Activated CD4-positive, alpha-beta T cell treated with anti-CD3 and anti-CD28 coated beads for 36 hours (primary cell): ENCODE data around the gene FAM219A. TPM values are rescaled to one million over a fixed set of nuclear protein-coding genes. Genes with fewer than 3 reads are reported as not detected.
"Not testable (repeated sequence)": the region's sequence is repeated elsewhere in the genome, so short reads cannot be mapped to it uniquely, and the experiment has no call there.

Experiments
- ATAC-seq: fragments of 200-7000 bp; cut with Tn5 transposase; one replicate; pipeline ENCODE4 v1.10.0; 2021; ENCODE audit warnings: mild to moderate bottlenecking, moderate library complexity
- CTCF ChIA-PET: fragments of 350-600 bp; sonication (Branson Sonifier 250); formaldehyde crosslinking; loops from one replicate; lab custom pipeline; 2021; ENCODE audit warnings: antibody characterized with exemption; lab: Charles Lee
- POLR2A ChIA-PET: fragments of 350-600 bp; sonication (Branson Sonifier 250); formaldehyde crosslinking; loops from one replicate; lab custom pipeline; 2021; ENCODE audit warnings: antibody characterized with exemption, inconsistent platforms; lab: Charles Lee
- DNase-seq: peaks from one replicate; pipeline ENCODE4 v3.0.0-alpha.2; 2020
- H3K27ac Mint-ChIP-seq: one replicate; pipeline ENCODE4 v1.8.0; 2021; ENCODE audit warnings: mixed read lengths
- H3K27me3 Mint-ChIP-seq: one replicate; pipeline ENCODE4 v1.8.0; 2021; ENCODE audit warnings: mixed read lengths
- H3K36me3 Mint-ChIP-seq: one replicate; pipeline ENCODE4 v1.8.0; 2021; ENCODE audit warnings: low read depth, mixed read lengths
- H3K4me1 Mint-ChIP-seq: one replicate; pipeline ENCODE4 v1.8.0; 2021; ENCODE audit warnings: mixed read lengths
- H3K4me3 Mint-ChIP-seq: one replicate; pipeline ENCODE4 v1.8.0; 2021; ENCODE audit warnings: mild to moderate bottlenecking, moderate library complexity, mixed read lengths
- H3K9me3 Mint-ChIP-seq: one replicate; pipeline ENCODE4 v1.8.0; 2021; ENCODE audit warnings: low read depth, mixed read lengths
- intact Hi-C, 2 experiments: fragments of 100-400 bp; cut with DNase I in 1 of 2; cut with micrococcal nuclease in 1 of 2; formaldehyde crosslinking; loops; one replicate each; pipeline versions ENCODE4 v1.14.2 to v1.15.1; 2022 to 2024; cut with DNase I, micrococcal nuclease
- total RNA-seq, 2 experiments: library from RNA; stranded (reverse); gene quantifications; one replicate each; pipeline ENCODE4 v1.2.3, GENCODE V29; 2021

FAM219A gene
- total RNA-seq, 2 experiments from 2014 or later, result 9.7 to 12.9 TPM

DNA sequence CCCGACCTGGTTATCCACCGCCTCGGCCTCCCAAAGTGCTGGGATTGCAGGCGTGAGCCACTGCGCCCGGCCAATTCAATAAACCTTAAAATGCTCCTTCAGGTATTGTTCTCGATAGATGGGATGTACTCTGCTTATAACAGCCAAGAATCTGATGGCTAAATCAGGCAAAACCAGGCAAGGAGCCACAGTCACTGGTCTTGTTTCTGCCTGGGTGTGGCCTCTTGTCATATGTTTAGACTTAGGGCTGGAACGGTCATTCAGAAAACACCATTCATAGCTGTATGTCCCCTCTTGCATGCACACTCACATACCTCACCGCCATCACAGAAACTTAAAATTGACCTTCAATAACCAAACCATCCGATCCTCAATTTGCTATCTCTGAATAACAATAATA, 7.7 kb downstream of the FAM219A start:
- Mint-ChIP-seq H3K4me3 (no peak overlapping the region), H3K9me3 (no peaks in the 10 kb centered on the region), H3K27me3 (no peaks in the 10 kb centered on the region), H3K4me1 (peaks cover 18% of the 10 kb centered on the region), H3K27ac (no peak overlapping the region), H3K36me3 (no peaks in the 10 kb centered on the region)
- DNase-seq, result no peak
- intact Hi-C loops, result loop anchor here in 1 of 2 experiments (10.0 kb wide), 1 partner anchor 1286 kb away; the partner anchor contains the start of gene B4GALT1
- ATAC-seq, result no peak
- POLR2A ChIA-PET, result no interaction called here
- CTCF ChIA-PET, result interaction anchor here (0.6 to 1.6 kb wide), 5 partner anchors 11 to 141 kb away, joined by 3 to 6 read pairs (median 4); no protein-coding TSS in a partner anchor

DNA sequence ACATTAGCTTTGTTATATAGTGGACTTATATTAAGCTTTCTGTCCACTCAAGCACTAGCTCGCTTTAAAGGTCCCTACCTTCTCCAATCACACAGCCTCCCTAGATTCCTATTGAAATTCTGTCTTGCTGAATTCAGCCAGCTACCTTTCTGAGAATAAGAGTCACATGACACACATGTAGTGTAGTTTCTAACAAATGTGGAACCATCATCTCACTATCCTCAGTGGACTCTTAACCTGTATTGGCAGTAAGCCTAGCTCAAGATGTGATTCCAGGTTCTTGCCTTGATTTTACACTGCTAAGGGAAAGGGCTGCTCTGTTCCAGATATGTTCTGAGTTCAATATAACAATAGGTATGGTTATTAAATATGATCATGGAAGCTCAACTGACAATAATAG, 11.4 kb downstream of the FAM219A start:
- no peak overlapping the region for H3K4me3 Mint-ChIP-seq
- no peaks in the 10 kb centered on the region for H3K9me3 Mint-ChIP-seq
- CTCF ChIA-PET, result interaction anchor here (0.6 to 1.7 kb wide), 2 partner anchors 43 to 311 kb away, joined by 3 to 6 read pairs; no protein-coding TSS in a partner anchor
- peaks cover 10% of the 10 kb centered on the region for H3K4me1 Mint-ChIP-seq
- DNase-seq, result no peak
- H3K27me3 Mint-ChIP-seq, result no peaks in the 10 kb centered on the region
- H3K27ac Mint-ChIP-seq, result no peak overlapping the region
- intact Hi-C loops, result no loop called here
- POLR2A ChIA-PET, result no interaction called here
- H3K36me3 Mint-ChIP-seq, result no peaks in the 10 kb centered on the region
- ATAC-seq, result no peak

DNA sequence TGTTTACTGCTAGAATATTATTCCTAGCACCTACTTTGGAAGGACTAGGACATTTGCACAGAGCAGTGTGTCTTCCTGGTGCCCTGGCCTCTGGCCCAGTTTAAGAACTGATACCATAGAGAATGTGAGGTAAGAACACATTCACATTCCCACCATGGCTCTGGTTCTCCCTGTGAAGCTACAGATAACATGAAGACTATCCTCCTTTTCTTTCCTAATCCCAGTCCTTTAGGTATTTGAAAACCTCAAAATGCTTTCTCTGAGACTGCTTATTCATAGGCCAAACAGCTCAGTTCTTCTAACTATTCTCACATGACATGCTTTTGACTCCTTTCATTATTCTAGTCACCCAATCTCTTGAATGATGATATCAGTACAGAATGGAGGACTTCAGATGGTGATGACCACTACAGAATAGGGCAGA, 11.9 kb downstream of the FAM219A start:
- H3K36me3 Mint-ChIP-seq, result no peaks in the 10 kb centered on the region
- intact Hi-C loops, result no loop called here
- DNase-seq, result no peak
- ChIA-PET CTCF (interaction anchor here (0.6 to 1.7 kb wide), 3 partner anchors 43 to 918 kb away, joined by 3 to 6 read pairs (median 3); no protein-coding TSS in a partner anchor), POLR2A (no interaction called here)
- peaks cover 6% of the 10 kb centered on the region for H3K4me1 Mint-ChIP-seq
- no peaks in the 10 kb centered on the region for H3K27me3 Mint-ChIP-seq
- no peak for ATAC-seq
- H3K4me3 Mint-ChIP-seq, result no peak overlapping the region
- no peak overlapping the region for H3K27ac Mint-ChIP-seq
- no peaks in the 10 kb centered on the region for H3K9me3 Mint-ChIP-seq

DNA sequence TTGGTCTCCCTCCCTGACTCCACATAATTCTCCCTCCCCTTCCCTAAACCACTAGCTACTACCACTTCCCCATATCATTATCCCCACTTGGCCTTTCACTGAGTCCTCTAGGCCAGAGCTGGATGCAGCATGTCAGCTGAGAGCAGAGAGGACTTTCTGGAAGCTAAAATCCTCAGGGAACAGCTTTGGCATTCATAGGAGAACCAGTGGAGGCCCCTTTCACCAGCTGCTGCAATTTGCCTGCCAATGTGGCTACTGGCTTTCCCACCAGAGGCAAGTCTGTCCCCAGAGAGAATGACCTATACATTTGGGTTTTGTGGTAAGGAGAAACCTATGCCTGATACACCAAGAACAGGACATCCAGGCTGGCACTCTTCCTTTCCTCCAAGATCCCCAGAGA, 14.4 kb downstream of the FAM219A start:
- no peak overlapping the region for H3K4me3 Mint-ChIP-seq
- CTCF ChIA-PET, result interaction anchor here (1.0 to 2.1 kb wide), 10 partner anchors 9 to 160 kb away, joined by 3 to 6 read pairs (median 4); partner anchors contain the start of genes DNAI1 and FAM219A
- H3K27ac Mint-ChIP-seq, result no peak overlapping the region
- H3K27me3 Mint-ChIP-seq, result no peaks in the 10 kb centered on the region
- H3K4me1 Mint-ChIP-seq, result peaks cover 9% of the 10 kb centered on the region
- peaks cover 2% of the 10 kb centered on the region for H3K36me3 Mint-ChIP-seq
- POLR2A ChIA-PET, result interaction anchor here (0.6 kb wide), 1 partner anchor 37 kb away, joined by 3 read pairs; no protein-coding TSS in a partner anchor
- intact Hi-C loops, result no loop called here
- H3K9me3 Mint-ChIP-seq, result no peaks in the 10 kb centered on the region
- no peak for DNase-seq
- no peak for ATAC-seq

DNA sequence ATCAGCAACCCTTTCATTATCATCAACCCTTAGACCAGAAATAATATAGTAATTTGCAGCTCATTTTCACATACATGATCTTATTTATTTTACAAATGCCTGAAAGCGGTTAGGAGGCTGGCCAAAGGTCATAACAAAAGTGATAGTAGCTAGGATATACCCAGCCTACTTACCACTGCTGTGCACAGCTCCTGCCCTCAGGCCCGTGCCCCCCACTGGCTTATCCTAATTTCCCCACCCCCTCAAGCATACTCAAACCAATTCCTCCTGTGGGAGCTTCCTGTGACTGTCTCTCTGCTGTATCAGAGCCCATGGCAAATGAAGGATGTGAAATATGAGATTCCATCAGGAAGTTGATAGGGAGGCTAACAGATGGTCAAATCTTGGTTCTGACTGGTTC, 14.8 kb downstream of the FAM219A start:
- CTCF ChIA-PET, result interaction anchor here (1.0 to 2.1 kb wide), 7 partner anchors 8 to 110 kb away, joined by 3 to 6 read pairs (median 3); partner anchors contain the start of genes DNAI1 and FAM219A
- no peaks in the 10 kb centered on the region for H3K27me3 Mint-ChIP-seq
- no peaks in the 10 kb centered on the region for H3K9me3 Mint-ChIP-seq
- POLR2A ChIA-PET, result no interaction called here
- intact Hi-C loops, result no loop called here
- H3K27ac Mint-ChIP-seq, result no peak overlapping the region
- no peak for DNase-seq
- peaks cover 4% of the 10 kb centered on the region for H3K36me3 Mint-ChIP-seq
- ATAC-seq, result no peak
- peaks cover 9% of the 10 kb centered on the region for H3K4me1 Mint-ChIP-seq
- no peak overlapping the region for H3K4me3 Mint-ChIP-seq

DNA sequence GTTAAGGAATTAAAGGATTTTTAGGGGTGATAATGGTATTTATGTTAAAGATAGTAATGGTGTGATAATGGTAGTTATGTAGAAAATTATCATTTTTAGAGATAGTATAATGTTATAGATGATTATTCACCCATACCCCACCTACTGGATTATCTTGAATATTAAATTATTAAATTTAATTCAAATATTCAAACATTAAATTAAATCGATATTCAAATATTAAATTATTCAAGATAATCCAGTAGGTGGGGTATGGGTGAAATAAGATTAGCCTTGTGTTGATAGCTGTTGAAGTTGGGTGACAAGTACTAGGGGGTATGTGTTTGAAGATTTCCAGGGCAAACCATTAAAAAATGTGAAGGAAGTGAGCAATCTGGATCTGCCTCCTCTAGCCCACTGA, 15.6 kb downstream of the FAM219A start:
- ATAC-seq, result no peak
- CTCF ChIA-PET, result no interaction called here
- H3K36me3 Mint-ChIP-seq, result peaks cover 4% of the 10 kb centered on the region
- H3K27me3 Mint-ChIP-seq, result no peaks in the 10 kb centered on the region
- intact Hi-C loops, result no loop called here
- DNase-seq, result no peak
- no peak overlapping the region for H3K4me3 Mint-ChIP-seq
- H3K9me3 Mint-ChIP-seq, result no peaks in the 10 kb centered on the region
- no peak overlapping the region for H3K27ac Mint-ChIP-seq
- POLR2A ChIA-PET, result no interaction called here
- peaks cover 9% of the 10 kb centered on the region for H3K4me1 Mint-ChIP-seq

DNA sequence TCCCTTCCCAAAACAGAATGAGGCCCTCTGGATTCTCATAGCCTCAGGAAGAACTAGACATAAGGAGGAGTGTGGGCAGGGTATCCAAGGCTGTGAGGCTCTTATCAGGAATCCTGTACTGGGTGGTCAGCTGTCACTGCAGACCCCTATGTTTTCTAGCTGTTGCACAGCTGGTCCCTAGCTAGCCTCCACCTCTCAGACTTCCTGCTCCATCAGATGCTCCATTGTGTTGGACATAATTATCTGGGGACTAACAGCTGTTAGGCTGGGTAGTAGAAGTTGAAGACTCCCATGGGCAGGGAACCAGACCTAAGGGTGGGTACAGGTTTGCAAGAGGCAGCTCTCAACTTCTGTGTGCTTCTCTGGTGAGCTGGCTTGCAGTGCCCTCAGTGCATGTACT, 18.4 kb downstream of the FAM219A start:
- H3K27ac Mint-ChIP-seq, result no peak overlapping the region
- H3K27me3 Mint-ChIP-seq, result no peaks in the 10 kb centered on the region
- no peak overlapping the region for H3K4me3 Mint-ChIP-seq
- no peak for DNase-seq
- no peaks in the 10 kb centered on the region for H3K9me3 Mint-ChIP-seq
- CTCF ChIA-PET, result interaction anchor here (0.7 to 2.6 kb wide), 10 partner anchors 11 to 194 kb away, joined by 3 to 10 read pairs (median 4); no protein-coding TSS in a partner anchor
- peaks cover 9% of the 10 kb centered on the region for H3K4me1 Mint-ChIP-seq
- POLR2A ChIA-PET, result no interaction called here
- intact Hi-C loops, result no loop called here
- no peak for ATAC-seq
- peaks cover 4% of the 10 kb centered on the region for H3K36me3 Mint-ChIP-seq

DNA sequence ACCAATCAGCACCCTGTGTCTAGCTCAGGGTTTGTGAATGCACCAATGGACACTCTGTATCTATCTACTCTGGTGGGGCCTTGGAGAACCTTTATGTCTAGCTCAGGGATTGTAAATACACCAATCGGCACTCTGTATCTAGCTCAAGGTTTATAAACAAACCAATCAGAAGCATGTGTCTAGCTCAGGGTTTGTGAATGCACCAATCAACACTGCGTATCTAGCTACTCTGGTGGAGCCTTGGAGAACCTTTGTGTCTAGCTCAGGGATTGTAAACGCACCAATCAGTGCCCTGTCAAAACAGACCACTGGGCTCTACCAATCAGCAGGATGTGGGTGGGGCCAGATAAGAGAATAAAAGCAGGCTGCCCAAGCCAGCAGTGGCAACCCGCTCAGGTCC, 19.9 kb downstream of the FAM219A start:
- intact Hi-C loops, result loop anchor here in 1 of 2 experiments (5.0 kb wide), 1 partner anchor 51 kb away; no protein-coding TSS in a partner anchor
- CTCF ChIA-PET, result interaction anchor here (1.1 to 2.6 kb wide), 7 partner anchors 10 to 196 kb away, joined by 3 to 10 read pairs (median 5); no protein-coding TSS in a partner anchor
- POLR2A ChIA-PET, result not testable (repeated sequence)

DNA sequence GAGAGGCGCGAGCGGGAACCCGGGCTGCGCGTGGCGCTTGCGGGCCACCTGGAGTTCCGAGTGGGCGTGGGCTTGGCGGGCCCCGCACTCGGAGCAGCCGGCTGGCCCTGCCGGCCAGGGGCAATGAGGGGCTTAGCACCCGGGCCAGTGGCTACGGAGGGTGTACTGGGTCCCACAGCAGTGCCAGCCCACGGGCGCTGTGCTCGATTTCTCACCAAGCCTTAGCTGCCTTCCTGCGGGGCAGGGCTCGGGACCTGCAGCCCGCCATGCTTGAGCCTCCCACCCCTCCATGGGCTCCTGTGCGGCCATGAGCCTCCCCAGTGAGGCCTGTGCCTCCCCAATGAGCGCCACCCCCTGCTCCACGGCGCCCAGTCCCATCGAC, 20.5 kb downstream of the FAM219A start:
- H3K4me3 Mint-ChIP-seq, H3K36me3 Mint-ChIP-seq, POLR2A ChIA-PET, ATAC-seq, H3K27me3 Mint-ChIP-seq, H3K9me3 Mint-ChIP-seq, DNase-seq, H3K4me1 Mint-ChIP-seq, H3K27ac Mint-ChIP-seq: not testable (repeated sequence)
- intact Hi-C loops, result loop anchor here (1.0 to 5.0 kb wide), 6 partner anchors 51 to 165 kb away; no protein-coding TSS in a partner anchor
- CTCF ChIA-PET, result interaction anchor here (1.1 to 2.6 kb wide), 4 partner anchors 34 to 65 kb away, joined by 3 to 10 read pairs (median 8); no protein-coding TSS in a partner anchor

More for the DNA sequence above, 19.9 kb downstream of the FAM219A start:
- H3K4me1 Mint-ChIP-seq, H3K27ac Mint-ChIP-seq, H3K27me3 Mint-ChIP-seq, ATAC-seq, DNase-seq, H3K9me3 Mint-ChIP-seq, H3K4me3 Mint-ChIP-seq, H3K36me3 Mint-ChIP-seq: not testable (repeated sequence)

DNA sequence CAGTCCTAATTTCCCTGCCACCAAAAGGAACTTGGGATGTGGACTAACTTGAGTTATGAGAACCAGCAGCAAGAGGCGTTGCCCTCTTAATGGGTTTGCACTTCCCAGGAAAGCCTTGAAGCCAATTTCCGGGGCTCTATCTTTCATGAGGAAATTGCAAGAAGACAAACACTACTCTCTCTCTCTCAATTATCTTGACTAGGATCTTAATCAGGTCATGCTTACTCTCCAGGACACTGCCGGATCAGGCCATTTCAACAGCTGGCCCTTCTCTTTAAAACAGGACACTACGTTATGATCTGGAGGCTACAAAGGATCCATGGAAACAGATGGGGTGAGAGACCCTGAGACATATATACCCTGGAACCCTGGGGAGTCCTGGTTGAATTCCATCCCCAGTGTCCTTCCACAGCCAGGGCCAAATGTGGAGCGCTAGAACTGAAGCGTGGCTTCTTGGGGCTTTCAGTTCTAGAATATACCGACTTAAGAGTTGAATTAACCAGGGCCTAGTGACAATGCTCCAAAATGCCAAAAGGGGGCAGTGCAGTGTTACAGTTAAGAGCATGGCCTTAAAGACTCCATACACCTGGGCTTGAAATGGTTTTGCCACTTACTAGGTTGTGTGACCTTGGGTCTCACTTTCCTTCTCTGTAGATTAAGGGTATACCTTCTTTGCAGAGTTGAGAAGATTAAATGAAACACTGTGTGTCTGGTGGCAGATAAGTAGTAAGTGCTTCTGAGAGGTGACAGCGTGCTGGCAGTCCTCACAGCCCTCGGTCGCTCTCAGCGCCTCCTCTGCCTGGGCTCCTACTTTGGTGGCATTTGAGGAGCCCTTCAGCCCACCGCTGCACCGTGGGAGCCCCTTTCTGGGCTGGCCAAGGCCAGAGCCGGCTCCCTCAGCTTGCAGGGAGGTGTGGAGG, 21.1 kb downstream of the FAM219A start:
- Mint-ChIP-seq H3K4me1 (peaks cover 9% of the 10 kb centered on the region), H3K4me3 (no peak overlapping the region), H3K9me3 (no peaks in the 10 kb centered on the region), H3K27ac (no peak overlapping the region), H3K36me3 (peaks cover 4% of the 10 kb centered on the region), H3K27me3 (no peaks in the 10 kb centered on the region)
- DNase-seq, result peak; percentile 77
- CTCF ChIA-PET, result interaction anchor here (0.9 to 2.5 kb wide), 8 partner anchors 59 to 163 kb away, joined by 3 to 10 read pairs (median 4); no protein-coding TSS in a partner anchor
- POLR2A ChIA-PET, result no interaction called here
- ATAC-seq, result peak; percentile 96
- intact Hi-C loops, result loop anchor here (1.0 to 5.0 kb wide), 6 partner anchors 50 to 166 kb away; no protein-coding TSS in a partner anchor

DNA sequence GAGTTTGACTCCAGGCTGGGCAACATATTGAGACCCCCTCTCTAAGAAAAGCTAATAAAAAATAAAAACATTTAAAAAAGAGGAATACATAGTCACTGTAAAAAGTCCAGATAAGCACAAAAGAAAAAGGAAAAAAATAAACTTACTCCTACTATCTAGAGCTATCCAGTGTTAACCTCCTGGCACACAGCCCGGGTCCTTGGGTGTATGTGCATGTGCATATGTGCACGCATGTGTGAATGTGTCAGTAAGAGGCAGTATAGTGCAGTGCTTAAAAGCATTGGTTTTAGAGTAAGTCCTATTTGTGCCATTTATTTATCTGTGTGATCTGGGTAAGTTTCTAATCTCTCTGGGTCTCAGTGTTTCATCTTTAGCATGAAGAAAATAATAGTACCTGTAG, 26.7 kb downstream of the FAM219A start:
- CTCF ChIA-PET, result interaction anchor here (0.6 to 2.4 kb wide), 11 partner anchors 14 to 437 kb away, joined by 3 to 8 read pairs (median 3); no protein-coding TSS in a partner anchor
- POLR2A ChIA-PET, result no interaction called here
- intact Hi-C loops, result no loop called here

More for the DNA sequence above, 26.7 kb downstream of the FAM219A start:
- ATAC-seq (no peak), DNase-seq (no peak)
- no peak overlapping the region for H3K27ac Mint-ChIP-seq
- H3K4me1 Mint-ChIP-seq, result no peaks in the 10 kb centered on the region
- H3K9me3 Mint-ChIP-seq, result no peaks in the 10 kb centered on the region
- no peak overlapping the region for H3K4me3 Mint-ChIP-seq
- no peaks in the 10 kb centered on the region for H3K36me3 Mint-ChIP-seq
- no peaks in the 10 kb centered on the region for H3K27me3 Mint-ChIP-seq
